Measurements from ENCODE around the gene ERI3.

DNA sequence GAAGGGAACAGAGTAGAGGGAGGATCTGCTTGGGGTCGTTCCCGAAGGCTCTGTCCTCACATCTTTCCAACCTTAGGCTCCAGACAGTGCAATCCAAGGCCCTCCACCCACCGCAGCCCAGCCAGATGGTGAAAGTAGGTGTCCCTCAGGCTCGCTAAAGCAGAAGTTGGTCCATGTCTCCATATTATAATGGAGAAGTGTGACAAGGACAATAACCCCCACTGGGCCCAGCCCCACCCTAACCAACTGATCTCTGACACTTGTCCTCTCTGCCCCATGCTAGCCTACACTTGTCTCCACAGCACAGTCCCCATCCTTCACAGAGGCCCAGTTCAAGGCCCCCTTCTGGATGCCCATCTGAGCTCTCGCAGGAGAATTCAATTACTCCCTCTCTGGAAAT is 93.1 kb downstream of the ERI3 start:
- TF ChIP-seq, protein P1, sequence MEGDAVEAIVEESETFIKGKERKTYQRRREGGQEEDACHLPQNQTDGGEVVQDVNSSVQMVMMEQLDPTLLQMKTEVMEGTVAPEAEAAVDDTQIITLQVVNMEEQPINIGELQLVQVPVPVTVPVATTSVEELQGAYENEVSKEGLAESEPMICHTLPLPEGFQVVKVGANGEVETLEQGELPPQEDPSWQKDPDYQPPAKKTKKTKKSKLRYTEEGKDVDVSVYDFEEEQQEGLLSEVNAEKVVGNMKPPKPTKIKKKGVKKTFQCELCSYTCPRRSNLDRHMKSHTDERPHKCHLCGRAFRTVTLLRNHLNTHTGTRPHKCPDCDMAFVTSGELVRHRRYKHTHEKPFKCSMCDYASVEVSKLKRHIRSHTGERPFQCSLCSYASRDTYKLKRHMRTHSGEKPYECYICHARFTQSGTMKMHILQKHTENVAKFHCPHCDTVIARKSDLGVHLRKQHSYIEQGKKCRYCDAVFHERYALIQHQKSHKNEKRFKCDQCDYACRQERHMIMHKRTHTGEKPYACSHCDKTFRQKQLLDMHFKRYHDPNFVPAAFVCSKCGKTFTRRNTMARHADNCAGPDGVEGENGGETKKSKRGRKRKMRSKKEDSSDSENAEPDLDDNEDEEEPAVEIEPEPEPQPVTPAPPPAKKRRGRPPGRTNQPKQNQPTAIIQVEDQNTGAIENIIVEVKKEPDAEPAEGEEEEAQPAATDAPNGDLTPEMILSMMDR (IDR thresholded peaks at IDR 0.05; ENCODE audit: borderline replicate concordance, extremely low read depth, low read length, poor library complexity, severe bottlenecking), result no peak
- TF ChIP-seq EZH2 (IDR thresholded peaks at IDR 0.05; ENCODE audit: borderline replicate concordance, low read depth, low read length, severe bottlenecking), result no peak

Measured in DND-41 (cell line).